Common myeloid progenitor, CD34-positive (primary cell): ENCODE measurements around the gene IL17RA.

Experiments used
- CTCF ChIA-PET: fragments of 350-600 bp; sonication (Branson Sonifier 250); formaldehyde crosslinking; loops from one replicate; lab custom pipeline; 2021; ENCODE audit warnings: antibody characterized with exemption; lab: Charles Lee
- POLR2A ChIA-PET: fragments of 350-600 bp; sonication (Branson Sonifier 250); formaldehyde crosslinking; loops from one replicate; lab custom pipeline; 2021; ENCODE audit warnings: antibody characterized with exemption; lab: Charles Lee
- DNase-seq, 3 donors: peaks; one replicate each; pipeline versions ENCODE4 v3.0.0 to v3.0.0-alpha.2; 2013
- H3K27ac ChIP-seq, 2 experiments: 1 replicate in 1 of 2; 2 replicates in 1 of 2; pipeline ENCODE4 v1.7.0; 2013; ENCODE audit warnings: inconsistent platforms in 2 of 2, low read length in 2 of 2, mild to moderate bottlenecking in 2 of 2, low read depth in 1 of 2, moderate library complexity in 1 of 2; ENCODE audit not compliant: severe bottlenecking in 2 of 2, insufficient read depth in 1 of 2, poor library complexity in 1 of 2
- H3K27me3 ChIP-seq, 5 experiments: replicated peaks in 2 of 5; 1 replicate in 3 of 5; 2 replicates in 2 of 5; pipeline versions ENCODE4 v1.6.1 to v1.7.0; 2013; ENCODE audit warnings: low read length in 4 of 5, mild to moderate bottlenecking in 2 of 5, moderate library complexity in 2 of 5, inconsistent platforms in 1 of 5; ENCODE audit not compliant: insufficient read depth in 5 of 5, control insufficient read depth in 4 of 5
- H3K36me3 ChIP-seq, 4 experiments: 1 replicate in 2 of 4; 2 replicates in 2 of 4; pipeline versions ENCODE4 v1.6.1 to v1.7.0; 2013; ENCODE audit warnings: low read length in 3 of 4, control low read depth in 1 of 4, mild to moderate bottlenecking in 1 of 4; ENCODE audit not compliant: control insufficient read depth in 4 of 4, insufficient read depth in 4 of 4
- H3K4me1 ChIP-seq, 4 experiments: 1 replicate in 3 of 4; 2 replicates in 1 of 4; pipeline versions ENCODE4 v1.6.1 to v1.7.1; 2013; ENCODE audit warnings: low read length in 3 of 4, mild to moderate bottlenecking in 3 of 4, control low read depth in 1 of 4, inconsistent platforms in 1 of 4, moderate library complexity in 1 of 4; ENCODE audit not compliant: control insufficient read depth in 4 of 4, insufficient read depth in 4 of 4; ENCODE audit errors: control extremely low read depth in 1 of 4
- H3K4me3 ChIP-seq, 7 experiments: 1 replicate in 4 of 7; 2 replicates in 3 of 7; pipeline versions ENCODE4 v1.5.1 to v1.7.0; 2013; ENCODE audit warnings: mild to moderate bottlenecking in 7 of 7, low read length in 6 of 7, moderate library complexity in 6 of 7, inconsistent platforms in 2 of 7, low read depth in 2 of 7, control low read depth in 1 of 7; ENCODE audit not compliant: insufficient read depth in 4 of 7, control insufficient read depth in 1 of 7; ENCODE audit errors: extremely low read depth in 1 of 7
- H3K9me3 ChIP-seq, 5 experiments: 1 replicate in 4 of 5; 2 replicates in 1 of 5; pipeline versions ENCODE4 v1.6.1 to v1.7.1; 2013; ENCODE audit warnings: low read length in 4 of 5, mild to moderate bottlenecking in 2 of 5, inconsistent platforms in 1 of 5, low read depth in 1 of 5, moderate library complexity in 1 of 5; ENCODE audit not compliant: control insufficient read depth in 4 of 5, insufficient read depth in 2 of 5; ENCODE audit errors: control extremely low read depth in 1 of 5
- WGBS: methylation state at CpG from one replicate; pipeline ENCODE4 v1.1.5; 2013; ENCODE audit not compliant: insufficient coverage; 5-methylcytosine and 5-hydroxymethylcytosine counted together

Gene IL17RA

DNA sequence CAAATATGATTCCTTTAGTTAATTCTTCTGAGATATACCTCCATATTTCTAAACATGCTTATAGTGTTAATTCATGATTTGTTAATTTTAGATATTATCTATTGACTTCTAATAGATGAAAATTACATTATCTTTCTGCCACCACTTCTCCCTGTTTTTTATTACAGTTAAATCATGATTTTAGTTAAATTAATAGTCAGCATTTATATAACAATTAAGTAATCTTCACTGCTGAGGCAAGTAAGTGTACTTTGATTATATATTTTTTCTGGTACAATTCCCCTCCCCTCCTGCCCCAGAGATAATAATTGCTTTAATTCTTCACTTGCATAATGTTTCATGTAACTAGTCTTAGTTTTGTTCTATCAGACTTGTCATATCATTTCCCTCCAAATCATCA, 5.8 kb downstream of the IL17RA start:
- Histone ChIP-seq H3K4me3 (no peak overlapping the region), H3K27me3 (peaks cover 0 to 4% (median 0%) of the 10 kb centered on the region in 5 experiments), H3K4me1 (peaks cover 29 to 69% (median 36%) of the 10 kb centered on the region in 4 experiments), H3K27ac (no peak overlapping the region), H3K36me3 (peaks cover 0 to 7% (median 0%) of the 10 kb centered on the region in 4 experiments), H3K9me3 (no peaks in the 10 kb centered on the region)
- ChIA-PET POLR2A (no interaction called here), CTCF (no interaction called here)
- DNase-seq, result no peak

DNA sequence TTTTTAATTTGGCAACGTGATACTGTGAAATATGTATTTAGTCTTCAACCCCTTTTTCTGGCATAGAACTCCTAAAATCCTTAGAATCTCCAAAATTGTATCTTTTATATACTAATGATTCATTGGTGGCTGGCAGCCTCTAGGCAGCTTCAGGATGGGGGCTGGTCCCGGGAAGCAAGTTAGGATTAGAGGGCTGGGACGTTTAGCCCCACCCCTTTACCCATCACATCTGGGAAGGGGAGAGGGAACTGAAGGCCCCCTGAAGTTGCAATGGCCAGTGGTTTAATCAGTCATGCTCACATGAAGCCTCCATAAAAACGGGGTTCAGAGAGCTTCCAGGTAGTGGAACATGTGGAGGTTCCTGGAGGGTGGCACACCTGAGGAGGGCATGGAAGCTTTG, 7.1 kb downstream of the IL17RA start:
- POLR2A ChIA-PET, result no interaction called here
- H3K27ac ChIP-seq, result no peak overlapping the region
- H3K36me3 ChIP-seq, result peaks cover 0 to 8% (median 0%) of the 10 kb centered on the region in 4 experiments
- no peaks in the 10 kb centered on the region for H3K9me3 ChIP-seq
- no peak overlapping the region for H3K4me3 ChIP-seq
- H3K27me3 ChIP-seq, result peaks cover 0 to 2% (median 0%) of the 10 kb centered on the region in 5 experiments
- peaks cover 17 to 68% (median 28%) of the 10 kb centered on the region in 4 experiments for H3K4me1 ChIP-seq
- WGBS, result 46% methylated on average over 2 of the region's 4 CpGs
- CTCF ChIA-PET, result interaction anchor here (1.2 kb wide), 1 partner anchor 15 kb away, joined by 3 read pairs; no protein-coding TSS in a partner anchor
- DNase-seq, result no peak

DNA sequence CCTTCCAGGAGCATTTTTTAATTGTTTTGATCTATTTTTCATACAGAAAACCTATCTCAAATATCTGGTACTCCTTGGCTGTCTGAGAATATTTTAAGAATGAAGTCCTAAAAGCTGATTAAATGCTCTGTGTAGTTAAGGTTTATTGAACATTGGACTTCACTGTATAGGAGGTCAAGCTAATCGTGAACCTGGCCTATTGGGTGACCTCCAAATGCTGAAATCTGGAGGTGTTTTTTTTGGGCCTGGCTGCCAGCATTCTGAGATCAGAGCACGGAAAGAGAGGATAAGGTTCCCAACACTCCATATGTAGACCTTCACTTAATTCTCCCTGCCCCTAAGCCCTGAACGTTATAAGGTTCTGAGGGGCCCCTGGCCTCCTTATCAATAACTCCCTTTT, 8.3 kb downstream of the IL17RA start:
- no peak overlapping the region for H3K4me3 ChIP-seq
- no peak overlapping the region for H3K27ac ChIP-seq
- CTCF ChIA-PET, result interaction anchor here (1.3 kb wide), 1 partner anchor 29 kb away, joined by 3 read pairs; no protein-coding TSS in a partner anchor
- H3K36me3 ChIP-seq, result peaks cover 0 to 19% (median 0%) of the 10 kb centered on the region in 4 experiments
- WGBS, result 100% methylated on average over 3 of the region's 3 CpGs
- POLR2A ChIA-PET, result no interaction called here
- H3K27me3 ChIP-seq, result peaks cover 0 to 2% (median 0%) of the 10 kb centered on the region in 5 experiments
- no peak for DNase-seq
- H3K4me1 ChIP-seq, result peaks cover 17 to 68% (median 27%) of the 10 kb centered on the region in 4 experiments
- H3K9me3 ChIP-seq, result no peaks in the 10 kb centered on the region

DNA sequence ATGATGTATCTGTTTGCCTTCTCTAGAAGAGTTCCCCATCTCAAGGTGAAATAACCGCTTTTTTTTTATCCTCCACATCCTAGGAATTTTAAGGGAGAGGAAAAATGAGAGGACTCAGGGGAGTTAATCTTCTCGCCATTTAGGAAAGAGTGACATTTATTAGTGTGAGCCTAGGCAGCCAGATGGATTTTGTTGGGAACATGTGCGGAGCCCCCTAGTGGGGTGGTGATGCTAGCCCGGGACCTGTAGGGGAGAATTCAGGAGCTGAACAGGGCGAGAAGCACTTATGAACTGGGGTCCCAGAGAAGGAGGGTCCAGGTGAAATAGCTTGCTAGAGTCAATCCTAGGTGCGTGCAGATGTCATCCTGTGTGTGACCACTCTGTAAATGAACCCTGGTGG, 10.7 kb downstream of the IL17RA start:
- H3K36me3 ChIP-seq, result peaks cover 0 to 40% (median 9%) of the 10 kb centered on the region in 4 experiments
- peaks cover 0 to 2% (median 0%) of the 10 kb centered on the region in 5 experiments for H3K27me3 ChIP-seq
- H3K9me3 ChIP-seq, result no peaks in the 10 kb centered on the region
- no peak for DNase-seq
- ChIA-PET CTCF (interaction anchor here (0.9 to 2.1 kb wide), 8 partner anchors 11 to 76 kb away, joined by 3 to 8 read pairs (median 4); no protein-coding TSS in a partner anchor), POLR2A (no interaction called here)
- WGBS, result 86% methylated on average over 5 of the region's 6 CpGs
- peaks cover 26 to 70% (median 34%) of the 10 kb centered on the region in 4 experiments for H3K4me1 ChIP-seq
- H3K27ac ChIP-seq, result no peak overlapping the region
- no peak overlapping the region for H3K4me3 ChIP-seq

DNA sequence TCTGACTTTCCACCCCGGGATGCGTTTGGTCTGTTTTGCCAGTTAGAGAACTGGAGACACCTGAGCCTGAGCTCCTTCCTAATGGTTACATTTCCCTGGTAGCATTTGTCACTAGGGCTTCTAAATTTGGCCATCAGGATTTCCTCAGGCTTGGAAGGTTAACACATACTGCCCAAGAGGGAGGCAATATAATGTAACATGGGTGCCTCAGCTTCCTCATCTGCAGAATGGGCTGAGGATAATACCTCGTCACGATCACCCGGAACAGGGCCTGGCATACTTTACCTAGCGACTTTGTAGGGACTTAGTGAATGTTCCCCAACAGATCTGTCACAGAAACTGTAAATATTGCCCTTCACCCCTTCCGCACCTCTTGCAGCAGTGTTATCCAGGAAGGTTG, 11.3 kb downstream of the IL17RA start:
- Histone ChIP-seq H3K4me3 (no peak overlapping the region), H3K36me3 (peaks cover 0 to 45% (median 13%) of the 10 kb centered on the region in 4 experiments), H3K27ac (no peak overlapping the region), H3K27me3 (peaks cover 0 to 3% (median 0%) of the 10 kb centered on the region in 5 experiments), H3K9me3 (no peaks in the 10 kb centered on the region), H3K4me1 (peaks cover 29 to 70% (median 36%) of the 10 kb centered on the region in 4 experiments)
- ChIA-PET CTCF (interaction anchor here (0.6 to 2.1 kb wide), 8 partner anchors 11 to 76 kb away, joined by 3 to 8 read pairs (median 4); no protein-coding TSS in a partner anchor), POLR2A (no interaction called here)
- DNase-seq, result no peak
- WGBS, result 98% methylated on average over 7 of the region's 7 CpGs

DNA sequence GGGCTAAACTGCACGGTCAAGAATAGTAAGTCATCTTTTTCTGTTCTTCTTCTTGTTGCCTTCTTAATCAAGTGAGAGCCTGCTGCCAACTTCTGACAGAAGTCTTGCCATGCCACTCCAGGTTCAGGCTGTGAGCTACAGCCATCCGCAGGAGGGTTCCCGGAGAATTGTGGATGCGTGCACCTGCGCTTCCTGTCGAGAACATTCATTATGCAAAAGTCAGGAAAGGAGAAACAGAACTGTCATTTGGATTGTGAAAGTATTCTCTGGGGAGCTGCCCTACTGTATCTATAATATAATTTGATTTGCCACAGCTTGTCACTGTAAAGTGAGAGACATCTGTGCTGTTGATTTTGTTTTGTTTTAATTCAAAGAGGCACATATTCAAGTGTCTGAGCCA, 12.3 kb downstream of the IL17RA start:
- no peak for DNase-seq
- no peaks in the 10 kb centered on the region for H3K9me3 ChIP-seq
- ChIA-PET POLR2A (no interaction called here), CTCF (interaction anchor here (1.9 to 2.3 kb wide), 3 partner anchors 9 to 19 kb away, joined by 6 to 11 read pairs (median 8); no protein-coding TSS in a partner anchor)
- peaks cover 0 to 3% (median 0%) of the 10 kb centered on the region in 5 experiments for H3K27me3 ChIP-seq
- H3K4me1 ChIP-seq, result peaks cover 32 to 74% (median 45%) of the 10 kb centered on the region in 4 experiments
- peaks cover 0 to 55% (median 18%) of the 10 kb centered on the region in 4 experiments for H3K36me3 ChIP-seq
- no peak overlapping the region for H3K4me3 ChIP-seq
- no peak overlapping the region for H3K27ac ChIP-seq
- 84% methylated on average over 4 of the region's 6 CpGs for WGBS

DNA sequence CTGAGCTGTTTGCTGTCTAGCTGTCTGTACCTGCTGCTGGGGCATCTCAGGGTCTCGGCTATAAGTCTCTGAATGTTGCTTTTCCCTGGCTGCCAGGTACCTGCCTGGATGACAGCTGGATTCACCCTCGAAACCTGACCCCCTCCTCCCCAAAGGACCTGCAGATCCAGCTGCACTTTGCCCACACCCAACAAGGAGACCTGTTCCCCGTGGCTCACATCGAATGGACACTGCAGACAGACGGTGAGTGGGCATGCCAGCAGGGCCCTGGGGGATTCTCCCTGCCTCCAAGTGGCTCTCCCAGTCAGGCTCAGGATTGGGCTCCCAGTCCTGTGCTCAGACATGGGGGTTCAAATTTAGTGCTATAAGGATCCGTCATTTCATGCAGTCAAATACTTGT, 12.9 kb downstream of the IL17RA start:
- Histone ChIP-seq H3K27ac (no peak overlapping the region), H3K4me3 (peak overlapping the region in 1 of 7 experiments; percentile 1), H3K4me1 (peaks cover 32 to 76% (median 49%) of the 10 kb centered on the region in 4 experiments), H3K27me3 (peaks cover 0 to 3% (median 0%) of the 10 kb centered on the region in 5 experiments), H3K36me3 (peaks cover 0 to 58% (median 18%) of the 10 kb centered on the region in 4 experiments), H3K9me3 (no peaks in the 10 kb centered on the region)
- no peak for DNase-seq
- ChIA-PET CTCF (interaction anchor here (1.2 to 2.3 kb wide), 5 partner anchors 9 to 75 kb away, joined by 3 to 11 read pairs (median 5); no protein-coding TSS in a partner anchor), POLR2A (no interaction called here)
- 98% methylated on average over 5 of the region's 6 CpGs for WGBS
